ENCODE results near the gene SHISA9.

Gene SHISA9

GRCh38 chr16:13049688-13050087, 148.3 kb downstream of the SHISA9 start:
- Histone ChIP-seq H3K4me1 (ENCODE audit: low read depth, poor library complexity, severe bottlenecking) (no peaks in the 10 kb centered on the region), H3K79me2 (ENCODE audit: insufficient read depth, low read depth) (no peaks in the 10 kb centered on the region), H3K27me3 (ENCODE audit: insufficient read depth, low read depth) (no peaks in the 10 kb centered on the region), H3K4me3 (IDR thresholded peaks at IDR 0.05; ENCODE audit: insufficient read depth, low read depth, low read length) (no peak overlapping the region), H2AFZ (ENCODE audit: low read depth) (no peak overlapping the region), H3K27ac (no peak overlapping the region), H3K4me2 (no peak overlapping the region), H3K9ac (no peak overlapping the region), H3K36me3 (ENCODE audit: insufficient read depth) (no peaks in the 10 kb centered on the region), H4K20me1 (ENCODE audit: insufficient read depth) (no peaks in the 10 kb centered on the region)
- no peak for TF ChIP-seq CTCF (conservative IDR thresholded peaks at IDR 0.05; ENCODE audit: low read depth, low read length)

GRCh38 chr16:13052431-13052830, 151.0 kb downstream of the SHISA9 start:
- H3K36me3 ChIP-seq (ENCODE audit: insufficient read depth): no peaks in the 10 kb centered on the region
- no peak overlapping the region for H2AFZ ChIP-seq (ENCODE audit: low read depth)
- H3K27me3 ChIP-seq (ENCODE audit: insufficient read depth, low read depth): no peaks in the 10 kb centered on the region
- H3K4me1 ChIP-seq (ENCODE audit: low read depth, poor library complexity, severe bottlenecking): no peaks in the 10 kb centered on the region
- no peak overlapping the region for H3K9ac ChIP-seq
- H3K4me2 ChIP-seq: no peak overlapping the region
- no peak overlapping the region for H3K4me3 ChIP-seq (IDR thresholded peaks at IDR 0.05; ENCODE audit: insufficient read depth, low read depth, low read length)
- no peak overlapping the region for H3K27ac ChIP-seq
- no peaks in the 10 kb centered on the region for H3K79me2 ChIP-seq (ENCODE audit: insufficient read depth, low read depth)
- H4K20me1 ChIP-seq (ENCODE audit: insufficient read depth): no peaks in the 10 kb centered on the region
- no peak for TF ChIP-seq CTCF (conservative IDR thresholded peaks at IDR 0.05; ENCODE audit: low read depth, low read length)

- TF ChIP-seq CTCF (conservative IDR thresholded peaks at IDR 0.05; ENCODE audit: low read depth, low read length): no peak
- H3K27ac ChIP-seq: no peak overlapping the region
- no peaks in the 10 kb centered on the region for H3K27me3 ChIP-seq (ENCODE audit: insufficient read depth, low read depth)
- H4K20me1 ChIP-seq (ENCODE audit: insufficient read depth): no peaks in the 10 kb centered on the region
- no peak overlapping the region for H2AFZ ChIP-seq (ENCODE audit: low read depth)
- no peak overlapping the region for H3K4me3 ChIP-seq (IDR thresholded peaks at IDR 0.05; ENCODE audit: insufficient read depth, low read depth, low read length)
- H3K9ac ChIP-seq: no peak overlapping the region
- H3K4me1 ChIP-seq (ENCODE audit: low read depth, poor library complexity, severe bottlenecking): no peaks in the 10 kb centered on the region
- no peak overlapping the region for H3K4me2 ChIP-seq
- H3K36me3 ChIP-seq (ENCODE audit: insufficient read depth): no peaks in the 10 kb centered on the region
- no peaks in the 10 kb centered on the region for H3K79me2 ChIP-seq (ENCODE audit: insufficient read depth, low read depth)
Measured at GRCh38 chr16:13055480-13055879, 154.1 kb downstream of the SHISA9 start.

- H3K27me3 ChIP-seq (ENCODE audit: insufficient read depth, low read depth): no peaks in the 10 kb centered on the region
- H2AFZ ChIP-seq (ENCODE audit: low read depth): no peak overlapping the region
- no peak overlapping the region for H3K4me2 ChIP-seq
- H3K4me3 ChIP-seq (IDR thresholded peaks at IDR 0.05; ENCODE audit: insufficient read depth, low read depth, low read length): no peak overlapping the region
- H4K20me1 ChIP-seq (ENCODE audit: insufficient read depth): no peaks in the 10 kb centered on the region
- no peak for TF ChIP-seq CTCF (conservative IDR thresholded peaks at IDR 0.05; ENCODE audit: low read depth, low read length)
- H3K4me1 ChIP-seq (ENCODE audit: low read depth, poor library complexity, severe bottlenecking): no peaks in the 10 kb centered on the region
- H3K79me2 ChIP-seq (ENCODE audit: insufficient read depth, low read depth): no peaks in the 10 kb centered on the region
- no peak overlapping the region for H3K9ac ChIP-seq
- H3K36me3 ChIP-seq (ENCODE audit: insufficient read depth): no peaks in the 10 kb centered on the region
- no peak overlapping the region for H3K27ac ChIP-seq
Measured at GRCh38 chr16:13056607-13057006, 155.2 kb downstream of the SHISA9 start.

- TF ChIP-seq CTCF (conservative IDR thresholded peaks at IDR 0.05; ENCODE audit: low read depth, low read length): no peak
- H2AFZ ChIP-seq (ENCODE audit: low read depth): no peak overlapping the region
- H4K20me1 ChIP-seq (ENCODE audit: insufficient read depth): no peaks in the 10 kb centered on the region
- no peaks in the 10 kb centered on the region for H3K79me2 ChIP-seq (ENCODE audit: insufficient read depth, low read depth)
- no peak overlapping the region for H3K27ac ChIP-seq
- no peaks in the 10 kb centered on the region for H3K36me3 ChIP-seq (ENCODE audit: insufficient read depth)
- H3K27me3 ChIP-seq (ENCODE audit: insufficient read depth, low read depth): no peaks in the 10 kb centered on the region
- H3K9ac ChIP-seq: no peak overlapping the region
- no peak overlapping the region for H3K4me3 ChIP-seq (IDR thresholded peaks at IDR 0.05; ENCODE audit: insufficient read depth, low read depth, low read length)
- no peak overlapping the region for H3K4me2 ChIP-seq
- no peaks in the 10 kb centered on the region for H3K4me1 ChIP-seq (ENCODE audit: low read depth, poor library complexity, severe bottlenecking)
Measured at GRCh38 chr16:13060932-13061331, 159.5 kb downstream of the SHISA9 start.
